Panc1 (cell line): ENCODE measurements around the gene MFAP5.

Source experiments
- CTCF ChIP-seq: fragments of 450-650 bp; IDR thresholded peaks from 2 replicates; pipeline ENCODE4 v1.5.1; 2017; ENCODE audit warnings: mild to moderate bottlenecking
- POLR2AphosphoS5 ChIP-seq: IDR thresholded peaks from 2 replicates; pipeline ENCODE4 v1.6.1; 2012; ENCODE audit warnings: mild to moderate bottlenecking, low read depth, low read length, moderate library complexity
- TCF7L2 ChIP-seq: IDR thresholded peaks from 2 replicates; pipeline ENCODE4 v1.6.1; 2011; ENCODE audit warnings: mild to moderate bottlenecking, low read depth, low read length, inconsistent platforms

GRCh38 chr12:8680533-8680932, 17.9 kb upstream of the MFAP5 start:
- TF ChIP-seq CTCF (no peak; the same call in 1 of the 2 replicates), TCF7L2 (no peak), POLR2AphosphoS5 (no peak)
